Liver (tissue), 9 donors: ENCODE measurements around the gene SMARCE1. TPM values are rescaled to one million over a fixed set of nuclear protein-coding genes. Genes with fewer than 3 reads are reported as not detected.

Experiments used
- DNase-seq: peaks from one replicate; pipeline ENCODE4 v3.0.0-alpha.2; 2017; ENCODE audit warnings: low spot score
- H3K27ac ChIP-seq, 2 donors: one replicate each; pipeline ENCODE4 v1.7.0; 2013; ENCODE audit warnings: inconsistent platforms in 2 of 2, low read length in 2 of 2, control low read depth in 1 of 2, low read depth in 1 of 2, mild to moderate bottlenecking in 1 of 2
- H3K27me3 ChIP-seq, 4 donors: one replicate each; pipeline versions ENCODE4 v1.6.1 to v1.7.0; 2013; ENCODE audit warnings: low read length in 3 of 4, inconsistent platforms in 1 of 4, mild to moderate bottlenecking in 1 of 4, moderate library complexity in 1 of 4; ENCODE audit not compliant: control insufficient read depth in 4 of 4, insufficient read depth in 4 of 4
- H3K36me3 ChIP-seq, 4 donors: one replicate each; pipeline versions ENCODE4 v1.6.1 to v1.7.0; 2013; ENCODE audit warnings: low read length in 3 of 4, mild to moderate bottlenecking in 3 of 4, low read depth in 1 of 4, moderate library complexity in 1 of 4; ENCODE audit not compliant: control insufficient read depth in 4 of 4, insufficient read depth in 3 of 4
- H3K4me1 ChIP-seq, 4 donors: one replicate each; pipeline versions ENCODE4 v1.6.1 to v1.7.0; 2013; ENCODE audit warnings: low read length in 3 of 4, mild to moderate bottlenecking in 3 of 4, moderate library complexity in 1 of 4; ENCODE audit not compliant: control insufficient read depth in 4 of 4, insufficient read depth in 4 of 4
- H3K4me3 ChIP-seq, 3 donors: one replicate each; pipeline versions ENCODE4 v1.6.1 to v1.7.0; 2013; ENCODE audit warnings: low read length in 3 of 3, control low read depth in 1 of 3, low read depth in 1 of 3, mild to moderate bottlenecking in 1 of 3
- H3K9ac ChIP-seq, 2 donors: one replicate each; pipeline ENCODE4 v1.7.0; 2013; ENCODE audit warnings: low read length in 2 of 2, mild to moderate bottlenecking in 2 of 2, moderate library complexity in 2 of 2, control low read depth in 1 of 2, low read depth in 1 of 2
- H3K9me3 ChIP-seq, 4 donors: one replicate each; pipeline versions ENCODE4 v1.6.1 to v1.7.0; 2013; ENCODE audit warnings: low read length in 3 of 4; ENCODE audit not compliant: control insufficient read depth in 4 of 4
- ATF3 ChIP-seq: IDR thresholded peaks from 2 replicates; pipeline ENCODE4 v1.6.1; 2016; ENCODE audit warnings: antibody characterized with exemption
- EGR1 ChIP-seq, 2 donors: IDR thresholded peaks; 2 replicates each; pipeline ENCODE4 v1.6.1; 2016 to 2018; ENCODE audit warnings: antibody characterized with exemption in 2 of 2, low read depth in 2 of 2
- FOXA1 ChIP-seq: IDR thresholded peaks from 2 replicates; pipeline ENCODE4 v1.6.1; 2016; ENCODE audit warnings: antibody characterized with exemption
- FOXA2 ChIP-seq: IDR thresholded peaks from 2 replicates; pipeline ENCODE4 v1.6.1; 2016; ENCODE audit warnings: antibody characterized with exemption
- GABPA ChIP-seq, 2 donors: IDR thresholded peaks in 1 of 2; conservative IDR thresholded peaks in 1 of 2; 2 replicates each; pipeline ENCODE4 v1.6.1; 2016; ENCODE audit warnings: antibody characterized with exemption in 2 of 2, mild to moderate bottlenecking in 1 of 2, moderate library complexity in 1 of 2
- HNF4G ChIP-seq: IDR thresholded peaks from 2 replicates; pipeline ENCODE4 v1.6.1; 2016; ENCODE audit warnings: antibody characterized with exemption
- JUND ChIP-seq, 2 donors: IDR thresholded peaks; 2 replicates each; pipeline ENCODE4 v1.6.1; 2016; ENCODE audit warnings: antibody characterized with exemption in 2 of 2
- NR2F2 ChIP-seq: IDR thresholded peaks from 2 replicates; pipeline ENCODE4 v1.6.1; 2016; ENCODE audit warnings: antibody characterized with exemption
- RAD21 ChIP-seq, 2 donors: IDR thresholded peaks; 2 replicates each; pipeline ENCODE4 v1.6.1; 2016; ENCODE audit warnings: antibody characterized with exemption in 2 of 2, mild to moderate bottlenecking in 2 of 2
- REST ChIP-seq: IDR thresholded peaks from 2 replicates; pipeline ENCODE4 v1.6.1; 2016; ENCODE audit warnings: antibody characterized with exemption, mild to moderate bottlenecking
- RXRA ChIP-seq, 2 donors: IDR thresholded peaks; 2 replicates each; pipeline ENCODE4 v1.6.1; 2017 to 2018; ENCODE audit warnings: antibody characterized with exemption in 2 of 2, mild to moderate bottlenecking in 1 of 2
- TAF1 ChIP-seq: conservative IDR thresholded peaks from 2 replicates; pipeline ENCODE4 v1.6.1; 2016; ENCODE audit warnings: antibody characterized with exemption, mild to moderate bottlenecking
- WGBS: extraction: QIAGEN DNeasy Blood & Tissue Kit; methylation state at CpG from one replicate; pipeline ENCODE4 v1.1.7; 2013; 5-methylcytosine and 5-hydroxymethylcytosine counted together
- polyA plus RNA-seq, 2 donors: library from polyadenylated mRNA; stranded (reverse) in 1 of 2; unstranded in 1 of 2; fragments of 200-250 nt in 1 of 2; fragments of >200 nt in 1 of 2; fragmentation: Nextera tagmentation in 1 of 2; extraction: Ambion mirVana in 1 of 2; gene quantifications; one replicate each; pipeline versions ENCODE4 v1.2.1 to v1.2.3, GENCODE V29; 2013 to 2015
- total RNA-seq, 2 donors: library from RNA; depleted of rRNA; stranded (reverse); fragments of >200 nt; gene quantifications; one replicate each; pipeline ENCODE4 v1.2.3, GENCODE V29; 2014
- TF ChIP-seq, protein P1 (sequence below): IDR thresholded peaks from 2 replicates; pipeline ENCODE4 v1.6.1; 2016; ENCODE audit warnings: antibody characterized with exemption
- TF ChIP-seq, protein P2 (sequence below): fragments of 150-350 bp; IDR thresholded peaks from 2 replicates; pipeline ENCODE4 v1.5.1; 2017; ENCODE audit warnings: improper control_type of control experiment, low read depth, low read length; ENCODE audit not compliant: missing input control
- TF ChIP-seq, protein P3 (sequence below): IDR thresholded peaks from 2 replicates; pipeline ENCODE4 v1.6.1; 2016; ENCODE audit warnings: antibody characterized with exemption
- donor health status: healthy.
- donor health status: healthy.
- donor health status: healthy.
- donor health status: healthy.
- donor health status: healthy.

SMARCE1 gene
- total and polyA plus RNA-seq, 4 donors: 25.0 to 40.8 (median 36.3) TPM

- TF ChIP-seq GABPA (IDR thresholded peaks at IDR 0.05 in 1 of 2, conservative IDR thresholded peaks at IDR 0.05 in 1 of 2) (peak in 1 of 2 donors; percentile 54), RAD21 (IDR thresholded peaks at IDR 0.05) (peak in 1 of 2 donors; percentile 27), HNF4G (no peak), RXRA (IDR thresholded peaks at IDR 0.05) (peak; percentile 77 to 85)
- TF ChIP-seq, protein P1, sequence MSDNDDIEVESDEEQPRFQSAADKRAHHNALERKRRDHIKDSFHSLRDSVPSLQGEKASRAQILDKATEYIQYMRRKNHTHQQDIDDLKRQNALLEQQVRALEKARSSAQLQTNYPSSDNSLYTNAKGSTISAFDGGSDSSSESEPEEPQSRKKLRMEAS: peak; percentile 90
Measured at GRCh38 chr17:40596261-40596919, 51.2 kb downstream of the SMARCE1 start (continued).

DNA sequence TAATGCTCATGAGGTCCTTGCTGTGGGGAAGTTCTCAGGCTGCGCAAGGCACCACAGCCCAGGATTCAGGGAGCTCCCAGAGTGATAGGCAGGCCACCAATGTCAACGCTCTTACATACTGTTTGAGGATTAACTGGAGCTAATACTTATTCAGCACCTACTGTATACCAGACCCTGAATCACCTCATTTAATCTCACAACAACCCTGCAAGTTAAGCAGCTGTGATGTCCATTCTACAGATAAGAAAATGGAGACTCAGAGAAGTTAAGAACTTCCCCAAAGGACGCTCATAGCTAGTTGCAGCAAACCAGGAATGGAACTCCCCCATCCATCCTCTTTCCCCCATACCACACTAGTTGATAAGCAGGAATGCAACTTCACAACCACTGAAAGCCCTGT, 56.9 kb downstream of the SMARCE1 start:
- H3K4me3 ChIP-seq: no peak overlapping the region
- no peaks in the 10 kb centered on the region for H3K27me3 ChIP-seq
- WGBS: 96% methylated on average over 3 of the region's 3 CpGs
- H3K9me3 ChIP-seq: no peaks in the 10 kb centered on the region
- no peaks in the 10 kb centered on the region for H3K36me3 ChIP-seq
- no peak overlapping the region for H3K9ac ChIP-seq
- TF ChIP-seq RXRA (IDR thresholded peaks at IDR 0.05) (no peak), REST (no peak), RAD21 (IDR thresholded peaks at IDR 0.05) (no peak), ATF3 (no peak), TAF1 (no peak), EGR1 (IDR thresholded peaks at IDR 0.05; ENCODE audit: low read depth in 2 of 2) (no peak), GABPA (IDR thresholded peaks at IDR 0.05 in 1 of 2, conservative IDR thresholded peaks at IDR 0.05 in 1 of 2) (no peak), FOXA1 (no peak), NR2F2 (no peak), FOXA2 (no peak), JUND (IDR thresholded peaks at IDR 0.05) (no peak)
- TF ChIP-seq, protein P2, sequence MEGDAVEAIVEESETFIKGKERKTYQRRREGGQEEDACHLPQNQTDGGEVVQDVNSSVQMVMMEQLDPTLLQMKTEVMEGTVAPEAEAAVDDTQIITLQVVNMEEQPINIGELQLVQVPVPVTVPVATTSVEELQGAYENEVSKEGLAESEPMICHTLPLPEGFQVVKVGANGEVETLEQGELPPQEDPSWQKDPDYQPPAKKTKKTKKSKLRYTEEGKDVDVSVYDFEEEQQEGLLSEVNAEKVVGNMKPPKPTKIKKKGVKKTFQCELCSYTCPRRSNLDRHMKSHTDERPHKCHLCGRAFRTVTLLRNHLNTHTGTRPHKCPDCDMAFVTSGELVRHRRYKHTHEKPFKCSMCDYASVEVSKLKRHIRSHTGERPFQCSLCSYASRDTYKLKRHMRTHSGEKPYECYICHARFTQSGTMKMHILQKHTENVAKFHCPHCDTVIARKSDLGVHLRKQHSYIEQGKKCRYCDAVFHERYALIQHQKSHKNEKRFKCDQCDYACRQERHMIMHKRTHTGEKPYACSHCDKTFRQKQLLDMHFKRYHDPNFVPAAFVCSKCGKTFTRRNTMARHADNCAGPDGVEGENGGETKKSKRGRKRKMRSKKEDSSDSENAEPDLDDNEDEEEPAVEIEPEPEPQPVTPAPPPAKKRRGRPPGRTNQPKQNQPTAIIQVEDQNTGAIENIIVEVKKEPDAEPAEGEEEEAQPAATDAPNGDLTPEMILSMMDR: no peak
- TF ChIP-seq, protein P1: no peak
- TF ChIP-seq, protein P3, sequence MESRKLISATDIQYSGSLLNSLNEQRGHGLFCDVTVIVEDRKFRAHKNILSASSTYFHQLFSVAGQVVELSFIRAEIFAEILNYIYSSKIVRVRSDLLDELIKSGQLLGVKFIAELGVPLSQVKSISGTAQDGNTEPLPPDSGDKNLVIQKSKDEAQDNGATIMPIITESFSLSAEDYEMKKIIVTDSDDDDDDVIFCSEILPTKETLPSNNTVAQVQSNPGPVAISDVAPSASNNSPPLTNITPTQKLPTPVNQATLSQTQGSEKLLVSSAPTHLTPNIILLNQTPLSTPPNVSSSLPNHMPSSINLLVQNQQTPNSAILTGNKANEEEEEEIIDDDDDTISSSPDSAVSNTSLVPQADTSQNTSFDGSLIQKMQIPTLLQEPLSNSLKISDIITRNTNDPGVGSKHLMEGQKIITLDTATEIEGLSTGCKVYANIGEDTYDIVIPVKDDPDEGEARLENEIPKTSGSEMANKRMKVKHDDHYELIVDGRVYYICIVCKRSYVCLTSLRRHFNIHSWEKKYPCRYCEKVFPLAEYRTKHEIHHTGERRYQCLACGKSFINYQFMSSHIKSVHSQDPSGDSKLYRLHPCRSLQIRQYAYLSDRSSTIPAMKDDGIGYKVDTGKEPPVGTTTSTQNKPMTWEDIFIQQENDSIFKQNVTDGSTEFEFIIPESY: no peak
- no peak for DNase-seq
- H3K27ac ChIP-seq: no peak overlapping the region
- H3K4me1 ChIP-seq: peaks cover 0 to 3% (median under 1%) of the 10 kb centered on the region in 4 donors
